ENCODE data around the gene CCR5AS.

DNA sequence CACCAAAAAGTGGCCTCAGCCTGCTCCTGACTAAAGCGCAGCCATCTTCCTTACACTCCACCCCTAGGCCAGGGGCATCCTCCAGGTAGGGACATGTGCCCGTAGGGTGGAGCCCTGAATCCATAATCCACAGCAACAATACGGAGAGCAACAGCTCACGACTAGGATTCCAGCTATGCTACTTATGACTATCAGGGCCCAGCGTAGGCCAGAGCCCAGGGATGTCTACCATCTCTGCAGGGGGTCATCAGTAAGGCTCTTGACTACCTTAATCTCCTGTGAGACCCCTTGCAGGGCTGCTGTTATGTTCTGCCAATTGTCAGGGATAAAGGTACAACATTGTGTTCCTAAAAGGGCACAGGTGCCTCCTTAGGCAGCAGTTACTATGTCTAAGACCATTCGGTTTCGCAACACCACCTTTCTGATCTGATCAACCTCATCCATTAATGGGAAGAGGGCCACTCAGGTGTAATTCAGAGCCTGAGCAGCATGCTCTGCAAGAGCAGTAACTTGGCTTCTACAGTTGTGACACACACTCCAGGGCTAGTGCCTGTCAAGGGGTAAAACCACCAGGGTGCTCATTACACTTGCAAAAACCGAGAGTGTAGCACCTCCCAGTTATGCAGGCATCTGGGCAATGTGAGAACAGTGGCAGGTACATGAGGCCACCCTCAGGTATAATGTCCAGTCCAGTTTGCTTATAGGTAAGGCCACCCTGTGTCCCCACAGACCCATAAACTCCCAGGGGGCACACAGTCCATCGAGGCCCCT lies 11.2 kb upstream of the CCR5AS start:
- TF ChIP-seq, protein P1, sequence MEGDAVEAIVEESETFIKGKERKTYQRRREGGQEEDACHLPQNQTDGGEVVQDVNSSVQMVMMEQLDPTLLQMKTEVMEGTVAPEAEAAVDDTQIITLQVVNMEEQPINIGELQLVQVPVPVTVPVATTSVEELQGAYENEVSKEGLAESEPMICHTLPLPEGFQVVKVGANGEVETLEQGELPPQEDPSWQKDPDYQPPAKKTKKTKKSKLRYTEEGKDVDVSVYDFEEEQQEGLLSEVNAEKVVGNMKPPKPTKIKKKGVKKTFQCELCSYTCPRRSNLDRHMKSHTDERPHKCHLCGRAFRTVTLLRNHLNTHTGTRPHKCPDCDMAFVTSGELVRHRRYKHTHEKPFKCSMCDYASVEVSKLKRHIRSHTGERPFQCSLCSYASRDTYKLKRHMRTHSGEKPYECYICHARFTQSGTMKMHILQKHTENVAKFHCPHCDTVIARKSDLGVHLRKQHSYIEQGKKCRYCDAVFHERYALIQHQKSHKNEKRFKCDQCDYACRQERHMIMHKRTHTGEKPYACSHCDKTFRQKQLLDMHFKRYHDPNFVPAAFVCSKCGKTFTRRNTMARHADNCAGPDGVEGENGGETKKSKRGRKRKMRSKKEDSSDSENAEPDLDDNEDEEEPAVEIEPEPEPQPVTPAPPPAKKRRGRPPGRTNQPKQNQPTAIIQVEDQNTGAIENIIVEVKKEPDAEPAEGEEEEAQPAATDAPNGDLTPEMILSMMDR (IDR thresholded peaks at IDR 0.05) = no peak
- no peak for TF ChIP-seq POLR2A (IDR thresholded peaks at IDR 0.05)
